Retinal pigment epithelial cell (primary cell): ENCODE measurements around the gene MELTF.

Source experiments
- DNase-seq: peaks from one replicate; pipeline ENCODE4 v3.0.0-alpha.2; 2010; ENCODE audit warnings: low read depth
- H3K4me3 ChIP-seq: 2 replicates; pipeline ENCODE4 v1.5.1; 2011; ENCODE audit warnings: mild to moderate bottlenecking, low read length, control low read depth, moderate library complexity
- TF ChIP-seq, protein P1 (sequence below): conservative IDR thresholded peaks from 2 replicates; pipeline ENCODE4 v1.5.1; 2011; ENCODE audit warnings: low read depth, low read length, control low read depth, inconsistent platforms

The MELTF gene

DNA sequence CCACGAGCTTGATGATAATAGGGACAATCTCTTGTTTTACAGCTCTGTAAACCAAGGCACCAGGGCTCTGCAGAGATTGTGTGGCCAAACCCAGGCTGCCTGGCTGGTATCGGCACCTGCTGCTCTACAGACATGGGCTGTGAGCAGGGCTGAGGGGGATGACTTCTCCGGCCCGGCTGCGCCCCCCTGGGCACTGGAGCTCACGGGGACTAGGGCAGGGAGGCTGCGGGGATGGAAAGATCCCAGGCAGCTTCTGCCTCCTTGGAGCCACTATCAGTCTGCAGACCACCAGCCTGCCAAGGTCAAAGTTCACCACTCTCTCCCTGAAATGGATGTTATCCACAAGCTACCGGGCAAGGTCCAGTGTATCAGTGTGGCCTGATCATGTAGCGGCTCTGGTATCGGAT is 39.0 kb downstream of the MELTF start:
- TF ChIP-seq, protein P1, sequence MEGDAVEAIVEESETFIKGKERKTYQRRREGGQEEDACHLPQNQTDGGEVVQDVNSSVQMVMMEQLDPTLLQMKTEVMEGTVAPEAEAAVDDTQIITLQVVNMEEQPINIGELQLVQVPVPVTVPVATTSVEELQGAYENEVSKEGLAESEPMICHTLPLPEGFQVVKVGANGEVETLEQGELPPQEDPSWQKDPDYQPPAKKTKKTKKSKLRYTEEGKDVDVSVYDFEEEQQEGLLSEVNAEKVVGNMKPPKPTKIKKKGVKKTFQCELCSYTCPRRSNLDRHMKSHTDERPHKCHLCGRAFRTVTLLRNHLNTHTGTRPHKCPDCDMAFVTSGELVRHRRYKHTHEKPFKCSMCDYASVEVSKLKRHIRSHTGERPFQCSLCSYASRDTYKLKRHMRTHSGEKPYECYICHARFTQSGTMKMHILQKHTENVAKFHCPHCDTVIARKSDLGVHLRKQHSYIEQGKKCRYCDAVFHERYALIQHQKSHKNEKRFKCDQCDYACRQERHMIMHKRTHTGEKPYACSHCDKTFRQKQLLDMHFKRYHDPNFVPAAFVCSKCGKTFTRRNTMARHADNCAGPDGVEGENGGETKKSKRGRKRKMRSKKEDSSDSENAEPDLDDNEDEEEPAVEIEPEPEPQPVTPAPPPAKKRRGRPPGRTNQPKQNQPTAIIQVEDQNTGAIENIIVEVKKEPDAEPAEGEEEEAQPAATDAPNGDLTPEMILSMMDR = no peak
- no peak for DNase-seq
- no peak overlapping the region for H3K4me3 ChIP-seq

DNA sequence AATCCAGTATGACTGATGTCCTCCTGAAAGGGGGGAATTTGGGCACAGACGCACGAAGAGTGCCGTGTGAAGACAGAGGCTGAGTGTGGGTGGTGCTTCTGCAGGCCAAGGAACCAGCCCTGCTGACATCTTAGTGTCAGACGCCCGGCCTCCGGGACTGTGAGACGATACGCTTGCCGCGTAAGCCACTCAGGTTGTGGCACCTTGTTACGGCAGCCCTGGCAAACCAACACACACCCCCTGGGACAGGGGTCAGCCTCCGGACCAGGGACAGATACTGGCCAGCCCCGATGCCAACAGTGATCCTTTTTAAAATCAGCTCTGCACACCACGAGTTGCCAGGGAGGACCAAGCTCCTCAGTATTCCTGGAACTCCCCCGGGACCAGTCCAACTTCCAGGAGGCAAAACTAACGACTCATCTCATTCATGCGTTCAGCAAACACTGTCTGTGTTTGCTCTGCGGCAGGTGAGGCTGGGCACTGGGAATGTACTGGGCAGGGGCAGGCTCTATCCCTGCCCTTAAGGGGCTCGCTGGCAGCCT is 39.8 kb downstream of the MELTF start:
- no peak for DNase-seq
- no peak overlapping the region for H3K4me3 ChIP-seq

DNA sequence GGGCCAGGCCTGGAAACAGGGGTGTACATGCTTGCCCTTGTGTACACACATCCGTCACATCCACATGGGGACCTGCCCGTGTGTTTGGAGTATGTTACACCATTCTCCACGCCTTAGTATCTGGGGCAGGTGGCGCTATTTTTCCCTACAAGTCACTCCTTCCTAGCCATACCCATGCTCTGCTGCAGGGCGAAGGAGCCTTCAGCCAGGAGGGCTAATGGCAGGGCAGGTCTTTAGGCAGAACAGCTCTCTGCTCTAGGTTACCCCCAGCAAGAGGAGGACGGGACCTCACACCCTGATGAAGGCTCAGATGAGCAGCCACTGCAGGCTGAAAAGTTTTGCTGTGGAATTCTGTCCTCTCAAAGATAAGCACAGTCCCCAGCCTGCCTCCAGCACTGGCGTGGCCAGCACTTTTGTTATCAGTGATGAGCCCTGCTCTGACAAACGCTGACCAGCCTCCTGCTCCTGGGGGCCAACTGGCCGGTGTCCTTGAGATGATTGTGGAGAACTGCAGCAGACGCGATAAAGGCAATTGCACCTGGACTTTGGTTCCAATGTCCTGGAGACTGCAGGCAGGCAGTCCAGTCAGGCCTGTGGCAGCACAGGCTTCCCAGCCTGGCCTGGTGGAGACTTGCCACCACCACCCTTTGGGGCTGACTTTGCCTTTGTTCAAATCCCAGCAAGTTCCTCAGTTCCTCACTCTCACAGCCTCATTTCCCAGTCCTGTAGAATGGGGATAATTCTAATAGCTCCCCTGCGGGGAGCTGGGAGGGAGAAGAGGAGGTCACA is 41.2 kb downstream of the MELTF start:
- H3K4me3 ChIP-seq = no peak overlapping the region
- no peak for DNase-seq
- TF ChIP-seq, protein P1 = peak; percentile 27

More for the DNA sequence above, 39.8 kb downstream of the MELTF start:
- TF ChIP-seq, protein P1 = no peak

DNA sequence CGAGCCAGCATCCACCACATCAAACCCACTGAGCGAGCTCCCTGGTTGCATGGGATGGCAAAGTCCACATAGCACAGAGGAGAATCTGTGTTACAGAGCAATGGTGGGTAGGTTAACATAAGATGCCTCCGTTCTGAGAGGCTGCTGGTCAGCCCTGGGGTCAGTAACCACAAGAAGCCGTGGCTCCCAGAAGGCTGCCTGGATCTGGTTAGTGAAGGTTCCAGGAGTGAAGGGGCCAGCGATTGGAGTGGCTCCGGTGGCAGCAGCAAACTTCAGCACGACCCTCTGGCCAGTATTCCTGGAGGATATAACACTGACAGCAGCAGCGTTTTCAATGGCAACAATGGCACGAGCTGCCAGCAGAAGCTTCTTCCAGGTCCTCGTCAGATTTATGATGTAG is 42.6 kb downstream of the MELTF start:
- DNase-seq = no peak
- TF ChIP-seq, protein P1 = no peak
- no peak overlapping the region for H3K4me3 ChIP-seq

DNA sequence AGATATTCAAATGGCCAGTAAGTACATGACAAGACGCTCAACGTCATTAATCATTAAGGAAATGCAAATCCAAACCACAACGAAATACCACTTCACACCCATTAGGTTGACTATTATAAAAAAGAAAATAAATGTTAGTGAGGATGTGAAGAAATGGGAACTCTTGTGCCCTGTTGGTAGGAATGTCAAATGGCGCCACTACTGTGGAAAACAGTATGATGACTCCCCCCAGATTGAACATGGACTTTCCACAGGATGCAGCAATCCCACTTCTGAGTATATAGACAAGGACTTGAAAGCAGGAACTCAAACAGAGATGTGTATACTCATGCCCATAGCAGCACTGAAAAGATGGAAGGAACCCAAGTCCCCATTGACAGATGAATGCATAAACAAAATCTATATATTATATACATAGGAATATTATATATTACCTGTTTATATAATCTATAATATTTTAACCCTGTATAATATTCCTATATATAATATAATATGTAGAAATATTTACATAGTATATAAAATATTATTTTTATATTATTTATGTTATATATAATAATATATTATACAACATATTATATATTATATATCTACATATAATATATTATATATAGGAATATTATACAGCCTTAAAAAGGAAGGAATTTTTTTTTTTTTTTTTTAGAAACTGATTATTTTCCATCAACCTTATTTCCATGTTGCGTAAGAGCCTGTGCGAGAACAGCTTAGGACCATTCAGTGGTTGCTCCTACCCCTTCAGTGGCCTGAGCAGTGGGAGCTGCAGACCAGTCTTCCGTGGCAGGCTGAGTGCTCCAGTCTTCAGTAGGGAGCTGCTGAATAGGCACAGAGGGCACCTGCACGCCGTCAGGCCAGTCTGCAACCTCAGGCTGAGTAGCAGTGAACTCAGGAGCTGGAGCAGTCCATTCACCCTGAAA is 43.4 kb downstream of the MELTF start:
- H3K4me3 ChIP-seq = no peak overlapping the region
- TF ChIP-seq, protein P1 = peak; percentile 19
- no peak for DNase-seq

DNA sequence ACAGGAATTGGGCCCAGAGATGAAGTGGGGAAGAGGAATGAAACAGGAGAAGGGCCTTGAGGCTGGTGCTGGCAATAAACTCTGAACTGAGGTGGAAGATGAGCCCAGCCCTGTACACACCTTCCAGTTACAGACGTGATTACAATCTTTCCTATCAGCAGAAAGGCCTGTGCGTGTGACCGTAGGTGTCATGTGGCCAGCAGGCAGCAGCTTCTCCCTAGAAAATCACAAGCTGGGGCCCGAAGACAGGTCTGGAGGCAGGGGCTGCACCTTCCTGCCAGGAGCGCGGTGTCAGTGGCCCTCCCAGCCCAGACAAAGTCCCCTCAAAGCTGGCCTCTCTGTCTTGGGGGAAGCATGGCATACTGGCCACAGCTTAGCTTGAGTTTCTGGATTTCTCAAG is 44.3 kb downstream of the MELTF start:
- DNase-seq = no peak
- TF ChIP-seq, protein P1 = no peak
- no peak overlapping the region for H3K4me3 ChIP-seq
